Measurements from ENCODE around the gene LRRD1. TPM values are rescaled to one million over a fixed set of nuclear protein-coding genes. Genes with fewer than 3 reads are reported as not detected.
A peak's percentile ranks its signal among the peaks of the same experiment; 100 is the strongest.

The LRRD1 gene
- total and polyA plus RNA-seq, 9 of the 15 experiments (the other 6 are each of a cell fraction or from before 2014, with no cell fraction given), result 0.07 to 0.15 TPM; not detected in 7

DNA sequence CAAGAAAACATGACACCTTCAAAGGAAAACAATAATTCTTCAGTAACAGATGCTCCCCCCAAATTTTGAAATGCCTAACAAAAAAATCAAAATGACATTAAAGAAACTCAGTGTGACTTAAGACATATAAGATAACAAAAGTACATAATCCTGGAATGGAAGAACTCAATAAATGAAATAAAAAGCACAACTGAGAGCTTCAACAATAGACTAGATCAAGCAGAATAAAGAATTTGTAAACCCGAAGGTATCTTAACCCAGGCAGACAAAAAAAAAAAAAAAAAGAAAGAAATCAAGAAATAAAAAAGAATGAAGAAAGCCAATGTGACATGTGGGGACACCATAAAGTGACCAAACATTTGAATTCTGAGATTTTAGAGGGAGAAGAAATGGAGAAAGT is 27.7 kb upstream of the LRRD1 start:
- no peak for ATAC-seq
- no TSS peak for BruUV-seq (replicated peaks)
- Histone ChIP-seq H3K79me2 (ENCODE audit: control insufficient read depth, insufficient read depth, low read length) (peaks cover 12% of the 10 kb centered on the region; the same call in 1 of the 3 replicates), H3K4me2 (ENCODE audit: insufficient read depth, low read length) (no peak overlapping the region), H3K9me1 (ENCODE audit: control insufficient read depth, insufficient read depth, low read length) (no peaks in the 10 kb centered on the region), H3K27me3 (ENCODE audit: control insufficient read depth in 2 of 2, insufficient read depth in 2 of 2, low read length in 2 of 2) (no peaks in the 10 kb centered on the region), H3K4me1 (replicated peaks in 1 of 2; ENCODE audit: control insufficient read depth in 2 of 2, insufficient read depth in 2 of 2, low read length in 2 of 2) (no peaks in the 10 kb centered on the region), H3K9me3 (replicated peaks; ENCODE audit: control insufficient read depth, insufficient read depth, low read depth, low read length) (peaks cover 8% of the 10 kb centered on the region), H3K36me3 (ENCODE audit: control insufficient read depth, insufficient read depth, low read length) (peaks cover 89% of the 10 kb centered on the region), H3K9ac (ENCODE audit: insufficient read depth in 1 of 2, low read depth in 2 of 2, low read length in 2 of 2) (no peak overlapping the region), H3K4me3 (no peak overlapping the region), H3K27ac (ENCODE audit: extremely low read depth, low read depth, low read length) (no peak overlapping the region), H2AFZ (ENCODE audit: low read depth, low read length) (no peak overlapping the region), H4K20me1 (replicated peaks; ENCODE audit: control insufficient read depth, insufficient read depth, low read length) (no peaks in the 10 kb centered on the region)
- CTCF ChIA-PET (ENCODE audit: low intra/inter-chr PET ratio), result no interaction called here
- TF ChIP-seq ARNT (IDR thresholded peaks at IDR 0.05) (no peak), CBX3 (IDR thresholded peaks at IDR 0.05; ENCODE audit: borderline replicate concordance in 1 of 2, low read length in 2 of 2) (peak in 1 of 2 experiments; percentile 68; a peak in 1 of 3 replicates), YY1 (IDR thresholded peaks at IDR 0.05; ENCODE audit: borderline replicate concordance in 1 of 3, control insufficient read depth in 1 of 3, extremely low read depth in 1 of 3, insufficient read depth in 3 of 3, insufficient read length in 1 of 3, insufficient replicate concordance in 2 of 3, low read depth in 1 of 3, low read length in 2 of 3) (no peak), TRIM28 (IDR thresholded peaks at IDR 0.05) (peak; percentile 91), ZNF445 (CRISPR knock-in tag; IDR thresholded peaks at IDR 0.05; ENCODE audit: low read depth) (peak; percentile 67; the same call in 1 of the 2 replicates), WHSC1 (IDR thresholded peaks at IDR 0.05; ENCODE audit: low read length) (no peak), TRIM24 (IDR thresholded peaks at IDR 0.05) (peak; percentile 7 to 38; a peak in 1 of 4 replicates), ZEB2 (IDR thresholded peaks at IDR 0.05) (peak; percentile 33; the same call in 1 of the 2 replicates), HLTF (IDR thresholded peaks at IDR 0.05) (0 out of 2 replicates have a peak, but pooled peaks have one; percentile 55)
- TF ChIP-seq, protein P1, sequence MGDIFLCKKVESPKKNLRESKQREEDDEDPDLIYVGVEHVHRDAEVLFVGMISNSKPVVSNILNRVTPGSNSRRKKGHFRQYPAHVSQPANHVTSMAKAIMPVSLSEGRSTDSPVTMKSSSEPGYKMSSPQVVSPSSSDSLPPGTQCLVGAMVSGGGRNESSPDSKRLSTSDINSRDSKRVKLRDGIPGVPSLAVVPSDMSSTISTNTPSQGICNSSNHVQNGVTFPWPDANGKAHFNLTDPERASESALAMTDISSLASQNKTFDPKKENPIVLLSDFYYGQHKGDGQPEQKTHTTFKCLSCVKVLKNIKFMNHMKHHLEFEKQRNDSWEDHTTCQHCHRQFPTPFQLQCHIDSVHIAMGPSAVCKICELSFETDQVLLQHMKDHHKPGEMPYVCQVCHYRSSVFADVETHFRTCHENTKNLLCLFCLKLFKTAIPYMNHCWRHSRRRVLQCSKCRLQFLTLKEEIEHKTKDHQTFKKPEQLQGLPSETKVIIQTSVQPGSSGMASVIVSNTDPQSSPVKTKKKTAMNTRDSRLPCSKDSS (IDR thresholded peaks at IDR 0.05; ENCODE audit: low read depth, partially characterized antibody), result peak; percentile 46
- DNase-seq (ENCODE audit: extremely low read depth in 1 of 4, low spot score in 3 of 4), result no peak
- intact Hi-C loops (cut with micrococcal nuclease) (no loop called here), in situ Hi-C loops (cut with MboI) (no loop called here)
- WGBS (ENCODE audit: insufficient coverage, low coverage, missing lambda C conversion rate), result 80% methylated on average over 1 of the region's 1 CpG
- POLR2A ChIA-PET, result interaction anchor here (0.6 kb wide), 1 partner anchor 240 kb away, joined by 3 read pairs; the partner anchor contains the start of gene GATAD1
- no peak for FAIRE-seq

Measured in K562 (cell line).